IMR-90 (cell line): Measurements from ENCODE around the gene PCP2.
"Not testable (repeated sequence)": the region's sequence is repeated elsewhere in the genome, so short reads cannot be mapped to it uniquely, and the experiment has no call there.

ENCODE experiments used
- POLR2A ChIP-seq: IDR thresholded peaks from 2 replicates; pipeline ENCODE4 v1.6.1; 2012; ENCODE audit warnings: mild to moderate bottlenecking, low read depth, low read length
- RFX5 ChIP-seq: IDR thresholded peaks from 2 replicates; pipeline ENCODE4 v1.8.0; 2012; ENCODE audit warnings: low read depth, mild to moderate bottlenecking, low read length, moderate library complexity
- TF ChIP-seq, protein P1 (sequence below): conservative IDR thresholded peaks from 2 replicates; pipeline ENCODE4 v1.5.1; 2012; ENCODE audit warnings: mild to moderate bottlenecking, low read depth, low read length, improper control_type of control experiment

GRCh38 chr19:7643629-7644549 is 10.4 kb upstream of the PCP2 start:
- TF ChIP-seq POLR2A, RFX5: not testable (repeated sequence)
- TF ChIP-seq, protein P1, sequence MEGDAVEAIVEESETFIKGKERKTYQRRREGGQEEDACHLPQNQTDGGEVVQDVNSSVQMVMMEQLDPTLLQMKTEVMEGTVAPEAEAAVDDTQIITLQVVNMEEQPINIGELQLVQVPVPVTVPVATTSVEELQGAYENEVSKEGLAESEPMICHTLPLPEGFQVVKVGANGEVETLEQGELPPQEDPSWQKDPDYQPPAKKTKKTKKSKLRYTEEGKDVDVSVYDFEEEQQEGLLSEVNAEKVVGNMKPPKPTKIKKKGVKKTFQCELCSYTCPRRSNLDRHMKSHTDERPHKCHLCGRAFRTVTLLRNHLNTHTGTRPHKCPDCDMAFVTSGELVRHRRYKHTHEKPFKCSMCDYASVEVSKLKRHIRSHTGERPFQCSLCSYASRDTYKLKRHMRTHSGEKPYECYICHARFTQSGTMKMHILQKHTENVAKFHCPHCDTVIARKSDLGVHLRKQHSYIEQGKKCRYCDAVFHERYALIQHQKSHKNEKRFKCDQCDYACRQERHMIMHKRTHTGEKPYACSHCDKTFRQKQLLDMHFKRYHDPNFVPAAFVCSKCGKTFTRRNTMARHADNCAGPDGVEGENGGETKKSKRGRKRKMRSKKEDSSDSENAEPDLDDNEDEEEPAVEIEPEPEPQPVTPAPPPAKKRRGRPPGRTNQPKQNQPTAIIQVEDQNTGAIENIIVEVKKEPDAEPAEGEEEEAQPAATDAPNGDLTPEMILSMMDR, result not testable (repeated sequence)
